GM21786 (cell line): ENCODE data around the gene DLG2.
A peak's percentile ranks its signal among the peaks of the same experiment; 100 is the strongest.

Experiments
- ATAC-seq: cut with Tn5 transposase; IDR thresholded peaks from one replicate; pipeline ENCODE4 v1.9.1; 2021; ENCODE audit not compliant: unreplicated experiment

DLG2 gene

DNA sequence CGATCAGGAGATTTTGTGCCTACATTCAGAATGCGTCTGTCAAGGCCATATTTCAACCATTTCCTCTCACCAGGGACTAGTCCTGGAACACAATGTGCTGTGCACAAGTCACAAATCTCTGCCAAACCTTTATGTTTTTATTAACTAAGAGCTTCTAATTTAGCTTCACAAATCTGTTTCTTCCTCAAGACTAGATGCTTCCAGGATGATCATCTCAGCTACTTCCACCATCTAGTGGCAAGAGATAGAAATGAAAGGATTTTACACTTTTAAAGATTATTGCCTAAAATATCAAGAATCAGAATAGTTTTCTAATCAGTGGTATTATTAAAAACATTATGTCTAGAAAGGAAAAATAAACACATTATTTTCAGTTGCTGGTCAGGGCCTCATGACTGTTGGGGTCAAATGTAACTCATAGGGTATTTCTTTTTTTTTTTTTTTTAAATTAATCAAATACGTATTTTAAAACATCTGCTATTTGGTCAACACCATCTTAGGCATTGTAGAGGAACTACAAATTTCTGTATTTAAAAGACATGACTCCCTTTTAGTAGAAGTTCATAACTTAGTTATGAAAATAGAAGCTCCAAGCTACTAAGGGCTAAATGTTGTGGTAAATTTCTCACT is 1102.6 kb downstream of the DLG2 start:
- ATAC-seq: no peak

DNA sequence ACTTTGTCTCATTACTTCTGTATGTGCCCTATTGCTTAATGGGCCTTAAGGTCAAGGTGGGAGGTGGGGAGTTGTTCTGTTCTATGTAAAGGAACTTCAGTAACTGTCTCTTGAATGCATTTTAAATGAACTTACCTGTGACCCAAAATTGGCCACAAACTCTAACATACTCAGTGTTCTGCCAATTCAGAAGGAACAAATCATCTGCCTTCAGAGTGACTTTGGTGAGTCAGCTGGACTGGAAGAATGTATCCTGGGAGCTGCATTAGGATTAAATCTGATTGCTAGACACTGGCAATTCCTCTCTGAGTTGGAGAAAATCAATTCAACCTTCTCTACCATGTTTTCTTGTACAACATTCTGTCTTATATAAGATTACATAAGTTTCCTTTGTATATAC is 1104.8 kb downstream of the DLG2 start:
- no peak for ATAC-seq

DNA sequence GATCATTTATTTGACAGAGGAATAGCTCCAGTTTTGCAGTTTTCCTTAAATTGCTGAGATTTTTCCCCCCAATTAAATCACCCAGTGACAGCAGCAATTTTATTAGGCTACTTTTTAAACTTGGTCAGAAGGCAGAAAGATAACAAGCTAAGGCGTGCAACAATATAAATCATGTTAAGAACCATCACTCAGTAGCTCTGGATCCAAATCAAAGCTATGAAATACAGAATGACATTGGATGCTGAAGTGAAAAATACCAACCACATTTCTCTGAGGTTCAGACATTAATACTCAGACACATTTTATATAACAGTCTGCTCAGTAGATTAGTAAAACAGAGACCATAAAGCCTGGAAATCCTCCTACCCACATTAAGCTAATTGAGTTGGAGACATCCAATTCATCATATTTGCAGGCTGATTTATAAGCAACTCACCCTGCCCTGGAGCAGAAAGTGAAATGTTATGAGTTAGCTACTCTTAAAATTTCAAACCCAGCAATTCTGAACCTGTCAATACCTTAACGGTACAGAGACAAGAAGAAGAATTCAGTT is 1108.4 kb downstream of the DLG2 start:
- ATAC-seq: no peak

DNA sequence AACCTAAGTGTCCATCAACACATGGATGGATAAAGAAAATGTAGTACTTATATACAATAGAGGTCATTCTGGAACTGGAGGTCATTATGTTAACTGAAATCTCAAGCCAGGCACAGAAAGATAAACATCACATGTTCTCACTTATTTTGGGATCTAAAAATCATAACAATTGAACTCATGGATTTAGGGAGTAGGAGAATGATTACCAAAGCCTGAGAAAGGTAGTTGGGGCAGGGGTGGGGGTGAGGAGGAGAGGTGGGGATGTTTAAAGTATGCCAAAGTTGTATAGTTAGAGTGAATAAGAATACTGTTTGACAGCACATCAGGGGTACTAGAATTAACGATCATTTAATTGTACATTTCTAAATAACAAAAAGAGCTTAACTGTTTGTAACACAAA is 1112.7 kb downstream of the DLG2 start:
- no peak for ATAC-seq

DNA sequence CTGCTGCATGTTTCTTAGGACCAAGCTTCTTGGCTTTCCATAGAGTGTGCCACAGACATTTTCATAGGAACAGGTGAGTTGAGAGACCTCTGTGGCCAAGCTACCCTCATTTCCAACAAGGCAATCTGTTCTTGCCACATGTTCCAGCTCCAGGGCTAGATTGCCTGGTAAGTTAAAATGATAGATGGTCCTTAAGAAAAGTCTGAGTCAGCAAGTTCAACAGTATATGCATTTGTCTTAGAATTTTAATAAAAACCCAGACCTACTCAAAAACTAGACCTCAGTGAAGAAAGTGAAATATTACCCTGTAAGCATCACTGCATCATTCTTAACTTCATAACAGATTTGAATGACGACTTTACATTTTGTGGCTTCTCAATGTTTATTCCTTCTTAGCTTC is 1123.6 kb downstream of the DLG2 start:
- ATAC-seq: no peak

DNA sequence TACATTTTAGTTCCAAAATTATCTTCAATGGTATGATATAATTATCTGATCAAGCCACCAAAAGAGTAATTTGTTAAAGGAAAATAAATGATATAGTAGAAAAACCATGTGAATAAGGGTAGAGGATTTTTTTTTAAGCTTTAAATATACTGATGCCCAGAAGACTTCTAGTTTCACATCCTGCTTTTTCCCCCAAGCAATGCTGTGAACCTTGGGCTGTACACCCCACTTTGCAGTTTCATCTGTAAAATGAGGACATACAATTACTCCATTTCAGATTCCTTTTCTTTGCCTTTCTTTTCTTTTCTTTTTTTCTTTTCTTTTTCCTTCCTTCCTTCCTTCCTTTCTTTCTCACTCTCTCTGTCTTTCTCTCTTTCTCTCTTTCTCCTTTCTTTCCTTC is 1125.4 kb downstream of the DLG2 start:
- ATAC-seq: no peak

DNA sequence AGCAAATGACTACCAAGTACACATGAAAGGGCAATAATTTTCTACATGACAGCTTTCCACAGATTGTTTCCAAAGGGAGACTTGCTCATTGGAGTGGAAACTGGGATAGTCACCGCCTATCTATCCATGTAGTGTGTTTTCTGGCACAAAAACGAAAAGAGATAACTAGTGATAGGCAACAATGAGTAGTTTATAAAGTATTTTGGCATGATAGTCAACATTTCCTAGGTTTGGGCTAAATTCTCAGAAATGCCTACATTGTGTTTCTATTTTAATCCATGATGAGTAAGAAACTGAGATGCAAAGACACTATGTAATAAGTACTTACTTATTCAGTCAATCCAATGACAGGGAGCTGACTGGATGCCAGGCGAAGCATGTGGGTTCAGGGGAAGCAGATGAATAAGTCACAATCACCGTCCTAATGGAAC is 1129.1 kb downstream of the DLG2 start:
- ATAC-seq: no peak

DNA sequence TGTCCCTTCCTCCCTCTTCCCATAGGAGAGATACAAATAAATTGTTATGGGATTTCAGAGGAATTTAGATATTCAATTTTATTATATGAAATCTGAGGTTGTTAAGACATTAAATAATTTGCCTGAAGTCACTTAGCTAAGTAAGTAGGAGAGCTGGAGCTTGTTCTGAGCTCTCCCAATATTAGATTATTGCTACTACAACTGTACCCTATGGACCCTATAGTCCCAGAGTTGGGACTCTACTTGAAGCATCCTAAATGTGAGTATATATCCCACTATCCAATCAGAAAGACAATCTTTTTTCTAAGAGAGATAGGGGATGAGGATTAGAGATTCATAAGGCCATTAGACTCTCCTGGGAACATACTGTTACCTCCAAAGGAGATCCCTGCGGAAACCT is 1130.0 kb downstream of the DLG2 start:
- ATAC-seq: no peak

DNA sequence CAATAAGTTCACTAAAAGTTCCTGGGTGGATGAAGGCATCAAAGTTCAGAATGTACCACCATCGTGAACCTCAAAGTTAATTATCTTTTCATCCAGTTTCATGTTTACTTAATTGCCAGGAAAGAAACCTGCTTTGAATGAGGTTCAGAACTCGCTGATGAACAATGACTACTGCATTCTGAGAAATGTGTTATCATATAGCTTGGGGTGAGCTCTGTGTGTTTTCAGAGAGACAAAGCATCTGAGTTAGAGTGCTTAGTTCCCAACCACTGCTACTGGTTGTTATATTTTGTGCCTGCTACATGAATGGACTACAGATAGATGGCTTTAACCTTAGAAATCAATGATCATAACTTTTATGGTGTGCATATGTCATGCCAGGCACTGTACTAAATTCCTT is 1131.0 kb downstream of the DLG2 start:
- no peak for ATAC-seq

DNA sequence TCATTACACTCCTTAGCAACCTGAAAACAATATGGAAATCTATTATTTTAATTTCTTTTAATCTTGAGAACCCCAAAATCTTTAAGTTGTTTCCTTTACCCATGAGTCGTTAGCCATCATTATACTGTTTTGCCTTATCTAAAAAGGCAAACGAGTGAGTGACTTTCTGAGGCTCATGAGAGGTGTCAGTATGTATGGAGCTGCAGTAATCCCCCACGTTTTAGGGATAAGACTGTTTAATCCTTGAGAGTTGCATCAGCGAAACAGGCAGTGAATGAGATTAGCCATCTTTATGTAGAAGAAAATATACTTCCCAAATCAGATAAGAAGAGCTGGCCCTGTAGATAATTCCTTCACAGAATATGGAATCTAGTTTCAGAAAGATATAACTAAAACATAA is 1147.0 kb downstream of the DLG2 start:
- no peak for ATAC-seq

DNA sequence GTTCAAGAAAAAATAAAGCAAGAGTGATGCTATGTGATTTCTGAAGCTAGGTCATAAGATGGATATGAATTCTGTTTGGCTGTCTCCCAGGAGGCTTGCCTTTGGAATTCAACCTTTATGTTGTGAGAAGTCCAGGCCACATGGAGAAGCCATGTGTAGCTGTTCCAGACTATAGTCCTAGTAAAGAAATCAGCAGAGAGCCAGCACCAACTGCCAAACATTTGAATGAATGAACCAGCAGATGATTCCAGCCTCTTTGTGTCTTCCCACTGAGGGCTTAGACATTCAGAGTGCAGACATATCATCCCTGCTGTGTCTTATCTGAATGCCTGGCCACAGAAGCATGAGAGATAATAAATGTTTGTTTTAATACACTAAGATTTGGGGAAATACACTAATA is 1150.6 kb downstream of the DLG2 start:
- ATAC-seq: no peak

DNA sequence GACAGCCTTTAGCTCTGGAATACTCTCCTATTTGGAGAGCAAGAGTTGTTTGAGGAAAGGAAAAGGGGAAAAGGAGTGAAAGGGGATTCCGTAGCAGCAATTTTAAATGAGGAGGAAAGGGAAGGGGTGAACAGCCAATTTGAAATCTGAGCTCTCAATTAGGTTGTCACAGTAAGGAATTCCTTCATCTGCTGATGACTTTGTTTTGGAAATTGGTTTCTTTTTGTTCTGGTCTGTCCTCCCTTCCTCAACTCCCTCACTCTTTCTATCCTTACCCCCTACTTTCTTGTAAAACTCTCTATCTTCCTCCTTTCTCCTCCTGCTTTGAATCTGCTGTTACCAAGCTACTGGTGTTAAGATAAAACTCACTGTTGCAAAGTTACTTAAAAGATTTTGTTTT is 1155.6 kb downstream of the DLG2 start:
- ATAC-seq: no peak

DNA sequence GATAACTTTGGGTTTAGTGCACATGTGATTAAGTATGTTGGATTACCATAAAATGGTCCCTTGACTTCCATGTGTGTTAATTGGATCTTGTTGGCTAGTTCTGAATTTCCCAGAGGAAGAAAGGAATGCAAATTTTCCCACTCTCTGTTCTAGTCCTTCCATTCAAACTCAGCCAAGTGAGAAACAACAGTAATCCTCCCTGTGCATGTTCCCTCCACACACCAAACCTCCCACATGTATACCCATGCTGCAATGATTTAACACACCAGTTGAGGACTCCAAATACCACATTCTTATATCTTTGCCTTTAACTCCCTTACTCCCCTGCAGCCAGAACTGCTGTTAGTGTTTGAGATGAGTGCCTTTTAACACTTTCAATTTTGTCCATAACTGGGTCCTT is 1158.9 kb downstream of the DLG2 start:
- no peak for ATAC-seq

DNA sequence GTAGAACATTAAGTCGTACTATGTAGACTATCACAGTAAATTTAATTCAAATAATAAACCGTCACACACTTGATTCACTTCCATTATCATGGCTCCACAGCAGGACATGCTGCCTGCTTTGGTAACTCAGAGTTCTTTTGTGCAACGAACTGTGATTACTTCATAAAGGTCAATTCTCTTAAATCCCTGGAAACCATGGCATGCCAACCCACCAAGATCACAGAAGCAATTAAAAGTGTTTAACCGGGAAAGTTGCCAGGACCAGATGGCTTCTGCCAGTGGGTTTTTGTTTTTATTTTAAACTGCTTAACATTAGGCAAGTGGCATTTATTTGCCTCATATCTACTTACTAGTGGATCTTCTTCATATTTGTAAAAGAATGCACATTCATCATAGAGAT is 1162.1 kb downstream of the DLG2 start:
- no peak for ATAC-seq

DNA sequence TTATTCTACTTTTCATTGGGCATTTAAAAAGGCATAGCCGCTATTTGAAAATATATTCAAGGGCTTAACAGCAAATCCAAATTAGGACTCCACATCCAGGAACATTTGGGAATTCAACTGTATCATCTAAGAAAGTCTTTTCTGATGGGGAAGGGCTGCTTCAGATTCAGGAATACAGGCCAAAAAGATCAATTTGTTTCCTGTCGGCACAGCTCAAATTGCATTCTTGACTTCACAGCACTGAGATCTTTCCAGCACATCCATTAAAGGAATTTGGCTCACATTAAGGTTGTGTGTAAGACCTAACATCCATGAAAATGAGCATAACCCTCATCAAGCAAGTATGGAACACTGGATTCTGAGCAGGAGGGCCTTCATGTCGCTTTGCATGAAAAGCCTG is 1171.5 kb downstream of the DLG2 start:
- ATAC-seq: no peak

DNA sequence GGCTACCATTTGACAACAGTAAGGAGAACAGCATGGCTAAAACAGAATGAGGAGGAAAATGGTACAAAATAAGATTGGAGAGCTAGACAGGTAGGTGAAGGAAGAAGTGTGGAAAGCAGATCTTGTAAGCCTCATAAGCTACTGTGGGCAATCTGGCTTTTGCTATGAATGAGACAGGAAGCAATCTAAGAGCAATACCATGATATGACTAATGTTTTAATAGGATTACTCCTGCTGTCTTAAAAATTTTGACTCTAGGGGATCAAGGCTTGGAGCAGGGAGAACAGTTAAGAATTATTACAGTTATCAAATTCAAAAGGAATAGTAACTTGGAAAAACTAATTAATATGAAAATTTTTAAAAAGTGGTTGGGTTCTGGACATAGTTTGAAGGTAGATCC is 1174.9 kb downstream of the DLG2 start:
- no peak for ATAC-seq

DNA sequence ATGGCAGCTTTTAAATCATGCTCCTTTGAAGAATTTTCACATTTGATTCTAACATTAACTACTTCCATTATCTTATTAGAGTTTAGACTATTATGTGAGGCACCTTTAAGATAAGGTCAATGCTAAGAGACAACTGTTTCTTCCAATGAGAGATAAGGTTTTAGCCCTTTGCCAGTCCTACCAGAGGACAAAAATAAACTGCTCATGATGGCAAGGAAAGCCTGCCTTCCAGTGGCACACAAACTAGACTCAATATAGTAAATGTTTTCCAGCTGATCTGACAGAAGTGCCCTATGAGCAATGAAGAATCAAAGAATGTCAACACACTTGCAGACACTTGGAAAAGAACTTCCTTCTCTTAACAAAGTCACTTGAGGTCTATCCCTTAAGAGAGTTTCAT is 1188.6 kb downstream of the DLG2 start:
- no peak for ATAC-seq

DNA sequence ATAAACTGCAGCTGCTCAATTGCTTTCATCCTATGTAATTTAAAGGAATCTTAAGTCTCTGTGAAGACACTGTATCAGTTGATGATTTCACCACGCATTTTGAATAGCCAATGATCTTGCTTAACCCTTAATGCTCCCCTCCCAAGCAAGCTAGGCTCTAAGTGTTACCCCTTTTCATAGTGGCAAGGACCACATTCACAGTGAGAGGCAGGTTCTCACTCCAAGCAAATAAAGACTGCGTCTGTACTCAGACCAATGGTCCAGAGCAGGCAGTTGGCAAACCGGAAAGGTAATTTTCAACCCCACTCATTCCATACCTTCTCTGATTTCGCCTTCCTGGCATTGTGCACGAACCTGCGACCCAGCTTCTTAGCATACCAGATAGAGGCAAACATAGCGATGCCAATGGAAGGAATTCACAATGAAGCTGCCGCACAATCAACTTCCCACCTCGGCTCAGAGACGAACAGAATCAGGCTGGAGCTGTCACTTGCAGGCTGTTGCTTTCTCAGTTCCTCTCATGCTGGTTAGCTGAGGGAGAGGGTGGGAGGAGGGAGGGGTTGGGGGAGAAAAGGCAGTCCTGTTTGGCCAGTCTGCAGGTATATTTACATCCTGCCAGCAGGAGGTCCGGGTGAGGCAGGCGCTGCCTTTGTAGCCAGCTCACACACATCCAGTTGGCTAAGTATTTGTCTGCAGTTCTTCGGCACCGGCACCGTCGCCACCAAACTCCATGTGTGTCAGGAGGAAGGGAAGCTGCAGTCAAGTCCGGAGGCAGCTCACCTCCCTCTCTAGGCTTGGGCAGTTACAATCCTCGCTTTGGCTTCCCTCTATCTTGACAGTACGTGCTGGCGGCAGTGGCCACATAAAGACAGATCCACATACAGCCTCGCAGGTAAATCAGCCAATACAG is 1189.8 kb downstream of the DLG2 start:
- ATAC-seq: peak; percentile 73

DNA sequence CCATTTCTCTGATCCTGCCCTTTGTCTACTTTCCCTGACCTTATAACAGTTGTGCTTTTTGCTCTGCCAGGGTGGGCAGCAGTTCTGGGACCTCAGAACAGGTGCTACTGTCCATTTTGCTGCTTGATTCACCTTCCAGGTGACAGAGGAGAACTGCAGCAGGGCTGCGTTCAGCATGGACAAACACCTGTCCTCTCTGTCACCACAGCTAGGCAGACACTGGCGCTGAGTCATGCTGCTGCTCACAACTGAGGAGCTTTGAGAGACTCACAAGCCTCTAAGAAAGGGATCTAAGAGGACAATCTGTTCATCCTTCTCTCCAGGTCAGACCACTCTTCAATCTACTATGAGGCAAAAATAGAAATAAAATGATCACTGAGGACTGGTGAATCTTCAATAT is 1196.5 kb downstream of the DLG2 start:
- no peak for ATAC-seq

DNA sequence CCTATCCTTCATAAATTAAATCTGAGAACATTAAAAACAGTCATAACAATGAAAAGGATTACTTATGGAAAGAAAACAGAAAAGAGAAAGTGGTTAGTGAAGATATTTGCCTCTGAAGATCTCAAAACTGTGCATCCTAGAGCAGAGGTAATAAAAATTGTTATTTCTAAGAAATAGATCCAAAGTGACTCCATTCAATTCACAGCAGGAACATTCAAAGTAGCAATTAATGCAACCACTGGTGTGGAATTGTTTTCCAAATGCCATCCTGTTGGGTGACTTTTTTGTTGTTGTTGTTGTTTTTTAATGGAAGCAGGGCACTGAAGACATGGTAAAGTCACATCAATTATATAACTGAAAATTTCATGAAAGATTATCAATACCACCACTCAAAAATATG is 1201.5 kb downstream of the DLG2 start:
- ATAC-seq: no peak

DNA sequence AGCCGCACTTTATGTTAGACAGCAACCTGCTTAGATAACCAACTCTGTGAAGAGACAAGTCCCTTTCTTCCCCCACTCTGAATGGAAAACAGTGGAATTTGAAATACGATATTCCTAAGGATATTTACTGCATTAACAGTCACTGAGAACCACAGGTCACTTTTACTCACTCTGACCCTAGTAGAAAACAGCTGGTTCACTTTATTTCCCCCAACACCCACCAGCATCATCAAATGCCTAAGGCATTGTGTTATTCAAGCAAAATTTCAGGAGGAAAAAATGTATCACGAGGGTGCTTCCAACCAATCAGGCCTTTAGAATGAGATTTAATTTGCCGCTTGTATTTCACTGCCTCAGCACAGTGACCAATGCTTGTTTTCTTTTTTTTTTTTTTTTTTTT is 1206.9 kb downstream of the DLG2 start:
- no peak for ATAC-seq

DNA sequence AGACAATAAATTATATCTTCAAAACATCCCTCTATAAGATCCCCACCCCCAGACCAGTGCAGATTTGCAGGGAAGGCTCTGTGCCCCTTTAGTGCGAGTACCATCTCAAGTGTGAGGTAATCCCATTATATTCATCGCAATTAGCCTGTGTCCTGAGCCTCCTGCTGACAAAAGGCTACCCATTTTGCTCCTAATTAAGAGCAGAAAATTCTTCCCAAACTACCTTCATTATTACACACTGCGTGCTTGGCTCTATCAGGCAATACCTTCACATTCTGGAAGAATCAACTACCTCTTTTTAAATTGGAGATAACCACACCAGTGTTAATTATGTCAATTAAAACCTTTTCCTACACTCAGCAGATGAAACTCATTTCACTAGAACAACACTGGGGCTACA is 1207.5 kb downstream of the DLG2 start:
- ATAC-seq: no peak
